ENCODE measurements around the gene PTGFRN. TPM values are rescaled to one million over a fixed set of nuclear protein-coding genes. Genes with fewer than 3 reads are reported as not detected.

The PTGFRN gene
- total RNA-seq, 4 donors from 2014 or later: 4.7 to 16.1 (median 14.6) TPM

GRCh38 chr1:116908820-116909511 lies 750 bp upstream of the PTGFRN start:
- no peak for TF ChIP-seq CTCF (IDR thresholded peaks at IDR 0.05; ENCODE audit: low read depth)

GRCh38 chr1:116910379-116911187 lies 867 bp downstream of the PTGFRN start:
- TF ChIP-seq CTCF (IDR thresholded peaks at IDR 0.05; ENCODE audit: low read depth): no peak

- TF ChIP-seq CTCF (IDR thresholded peaks at IDR 0.05; ENCODE audit: low read depth): no peak
These were observed 1.5 kb downstream of the PTGFRN start for GRCh38 chr1:116911188-116911553.

- TF ChIP-seq CTCF (IDR thresholded peaks at IDR 0.05; ENCODE audit: low read depth): no peak
These were observed 2.2 kb downstream of the PTGFRN start for GRCh38 chr1:116911779-116912469.

- no peak for TF ChIP-seq CTCF (IDR thresholded peaks at IDR 0.05; ENCODE audit: low read depth)
These were observed 3.1 kb downstream of the PTGFRN start for GRCh38 chr1:116912846-116913245.

- no peak for TF ChIP-seq CTCF (IDR thresholded peaks at IDR 0.05; ENCODE audit: low read depth)
These were observed 4.2 kb downstream of the PTGFRN start for GRCh38 chr1:116913941-116914340.

GRCh38 chr1:116914667-116915066 lies 5.0 kb downstream of the PTGFRN start:
- no peak for TF ChIP-seq CTCF (IDR thresholded peaks at IDR 0.05; ENCODE audit: low read depth)
